Activated T-cell treated with anti-CD3 and anti-CD28 coated beads for 48 hours (primary cell): ENCODE results near the gene AOC1.
"Not testable (repeated sequence)": the region's sequence is repeated elsewhere in the genome, so short reads cannot be mapped to it uniquely, and the experiment has no call there.

Experiments
- DNase-seq: peaks from one replicate; pipeline ENCODE4 v3.0.0-alpha.2; 2020; ENCODE audit warnings: low read depth

Gene AOC1

GRCh38 chr7:150852371-150852905 is at the start of gene AOC1:
Gene AOC1 (plus strand): TSS chr7:150852517. CDS start chr7:150856471, 3,954 bp downstream.
- DNase-seq, result no peak

GRCh38 chr7:150803161-150803860 is 49.0 kb upstream of the AOC1 start:
- DNase-seq, result no peak

- no peak for DNase-seq
Measured at GRCh38 chr7:150804802-150805201, 47.5 kb upstream of the AOC1 start.

- DNase-seq, result no peak
Measured at GRCh38 chr7:150805864-150806263, 46.5 kb upstream of the AOC1 start.

GRCh38 chr7:150806454-150806853 is 45.9 kb upstream of the AOC1 start:
- DNase-seq, result no peak

- no peak for DNase-seq
Measured at GRCh38 chr7:150806863-150807262, 45.5 kb upstream of the AOC1 start.

GRCh38 chr7:150807616-150808438 is 44.5 kb upstream of the AOC1 start:
- not testable (repeated sequence) for DNase-seq

GRCh38 chr7:150814328-150815001 is 37.9 kb upstream of the AOC1 start:
- DNase-seq, result no peak

- no peak for DNase-seq
Measured at GRCh38 chr7:150818971-150819370, 33.3 kb upstream of the AOC1 start.

- DNase-seq, result no peak
Measured at GRCh38 chr7:150820148-150820547, 32.2 kb upstream of the AOC1 start.

GRCh38 chr7:150820578-150821198 is 31.6 kb upstream of the AOC1 start:
- no peak for DNase-seq

- no peak for DNase-seq
Measured at GRCh38 chr7:150823043-150823442, 29.3 kb upstream of the AOC1 start.

GRCh38 chr7:150823484-150824126 is 28.7 kb upstream of the AOC1 start:
- DNase-seq, result no peak

- DNase-seq, result no peak
Measured at GRCh38 chr7:150824379-150825177, 27.7 kb upstream of the AOC1 start.

GRCh38 chr7:150826061-150826849 is 26.1 kb upstream of the AOC1 start:
- DNase-seq, result no peak

GRCh38 chr7:150828384-150828783 is 23.9 kb upstream of the AOC1 start:
- no peak for DNase-seq

- DNase-seq, result no peak
Measured at GRCh38 chr7:150829426-150829825, 22.9 kb upstream of the AOC1 start.

GRCh38 chr7:150830937-150831336 is 21.4 kb upstream of the AOC1 start:
- no peak for DNase-seq

GRCh38 chr7:150831851-150832250 is 20.5 kb upstream of the AOC1 start:
- DNase-seq, result no peak

GRCh38 chr7:150835019-150835418 is 17.3 kb upstream of the AOC1 start:
- no peak for DNase-seq
